ENCODE measurements around the gene SRL. TPM values are rescaled to one million over a fixed set of nuclear protein-coding genes. Genes with fewer than 3 reads are reported as not detected.

The SRL gene
- total RNA-seq, 4 donors from 2014 or later = 0.67 to 1.1 (median 0.84) TPM

DNA sequence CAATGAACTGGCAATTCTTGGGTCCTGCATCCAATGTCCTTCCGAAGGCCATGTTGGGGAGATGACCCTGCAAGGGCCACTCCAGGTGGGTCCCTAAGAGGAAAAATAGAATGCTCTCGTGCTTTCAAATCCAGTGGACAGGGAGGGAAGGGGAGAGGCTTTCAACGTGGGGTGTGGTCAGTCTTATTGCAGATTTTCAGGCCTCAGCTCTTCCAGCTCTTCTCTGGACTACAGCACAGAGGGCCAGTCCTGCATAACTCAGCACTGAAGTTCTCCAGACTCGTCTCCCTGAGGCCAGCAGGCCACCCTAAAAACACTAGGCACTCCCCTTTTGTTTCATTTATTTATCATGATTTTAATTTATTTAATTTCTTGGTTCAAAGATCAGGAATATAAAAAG lies 43.1 kb downstream of the SRL start:
- WGBS, 2 donors = 74 to 77% methylated on average over 4 of the region's 4 CpGs
- no peak for DNase-seq
- Histone ChIP-seq H3K4me1 (peaks cover 0 to 15% of the 10 kb centered on the region in 2 donors), H3K36me3 (no peaks in the 10 kb centered on the region), H3K9me3 (no peaks in the 10 kb centered on the region), H3K4me3 (replicated peaks in 1 of 3) (no peak overlapping the region), H3K27me3 (no peaks in the 10 kb centered on the region), H3K27ac (no peak overlapping the region)
- TF ChIP-seq POLR2A (IDR thresholded peaks at IDR 0.05) = no peak
- TF ChIP-seq, protein P1, sequence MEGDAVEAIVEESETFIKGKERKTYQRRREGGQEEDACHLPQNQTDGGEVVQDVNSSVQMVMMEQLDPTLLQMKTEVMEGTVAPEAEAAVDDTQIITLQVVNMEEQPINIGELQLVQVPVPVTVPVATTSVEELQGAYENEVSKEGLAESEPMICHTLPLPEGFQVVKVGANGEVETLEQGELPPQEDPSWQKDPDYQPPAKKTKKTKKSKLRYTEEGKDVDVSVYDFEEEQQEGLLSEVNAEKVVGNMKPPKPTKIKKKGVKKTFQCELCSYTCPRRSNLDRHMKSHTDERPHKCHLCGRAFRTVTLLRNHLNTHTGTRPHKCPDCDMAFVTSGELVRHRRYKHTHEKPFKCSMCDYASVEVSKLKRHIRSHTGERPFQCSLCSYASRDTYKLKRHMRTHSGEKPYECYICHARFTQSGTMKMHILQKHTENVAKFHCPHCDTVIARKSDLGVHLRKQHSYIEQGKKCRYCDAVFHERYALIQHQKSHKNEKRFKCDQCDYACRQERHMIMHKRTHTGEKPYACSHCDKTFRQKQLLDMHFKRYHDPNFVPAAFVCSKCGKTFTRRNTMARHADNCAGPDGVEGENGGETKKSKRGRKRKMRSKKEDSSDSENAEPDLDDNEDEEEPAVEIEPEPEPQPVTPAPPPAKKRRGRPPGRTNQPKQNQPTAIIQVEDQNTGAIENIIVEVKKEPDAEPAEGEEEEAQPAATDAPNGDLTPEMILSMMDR (IDR thresholded peaks at IDR 0.05) = no peak
- intact Hi-C loops (cut with DNase I) = no loop called here

DNA sequence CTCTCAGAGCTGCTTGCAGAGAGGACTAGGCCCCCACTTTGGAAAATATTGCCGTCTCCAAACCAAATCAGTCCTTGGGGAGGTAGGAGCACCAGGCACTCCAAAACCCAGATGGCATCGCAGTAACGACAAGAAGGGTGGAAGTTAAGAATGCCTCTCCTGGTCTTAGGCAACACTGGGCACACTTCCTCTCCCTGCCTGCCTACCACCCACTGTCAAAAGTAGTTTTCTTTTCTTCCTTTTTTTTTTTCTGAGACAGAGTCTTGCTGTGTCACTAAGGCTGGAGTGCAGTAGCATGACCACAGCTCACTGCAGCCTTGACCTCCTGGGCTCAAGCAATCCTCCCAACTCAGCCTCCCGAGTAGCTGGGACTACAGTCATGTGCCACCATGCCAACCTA lies 47.2 kb downstream of the SRL start:
- intact Hi-C loops (cut with DNase I) = no loop called here
- Histone ChIP-seq H3K9me3 (no peaks in the 10 kb centered on the region), H3K27me3 (no peaks in the 10 kb centered on the region), H3K36me3 (no peaks in the 10 kb centered on the region), H3K4me1 (peaks cover 0 to 6% of the 10 kb centered on the region in 2 donors), H3K27ac (peak overlapping the region in 1 of 3 donors; percentile 54), H3K4me3 (replicated peaks in 1 of 3) (no peak overlapping the region)
- TF ChIP-seq, protein P1 (IDR thresholded peaks at IDR 0.05) = no peak
- no peak for TF ChIP-seq POLR2A (IDR thresholded peaks at IDR 0.05)
- peak; percentile 39 to 53 for DNase-seq
- WGBS, 2 donors = 29 to 34% methylated on average over 4 of the region's 4 CpGs

DNA sequence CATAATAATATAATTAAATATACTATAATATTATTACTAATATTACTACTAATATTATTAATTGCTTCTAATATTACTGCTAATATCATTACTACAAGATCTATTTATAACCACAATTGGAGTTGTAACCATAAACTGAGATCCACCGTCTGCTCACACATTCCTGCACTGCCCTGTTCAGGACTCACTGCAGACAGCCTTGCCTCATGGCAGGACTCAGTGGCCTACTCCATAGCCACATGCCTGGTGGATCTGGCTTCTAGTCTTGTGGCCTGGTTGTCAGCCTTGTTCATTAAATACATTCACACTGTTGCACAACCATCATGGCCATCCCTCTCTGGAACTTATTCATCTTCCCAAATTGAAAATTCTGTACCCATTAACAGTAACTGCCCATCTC lies 48.0 kb downstream of the SRL start:
- TF ChIP-seq, protein P1 (IDR thresholded peaks at IDR 0.05) = no peak
- no peak for TF ChIP-seq POLR2A (IDR thresholded peaks at IDR 0.05)
- intact Hi-C loops (cut with DNase I) = no loop called here
- WGBS, 2 donors = 89 to 96% methylated on average over 1 of the region's 1 CpG
- no peak for DNase-seq
- Histone ChIP-seq H3K27ac (peak overlapping the region in 1 of 3 donors; percentile 54), H3K36me3 (no peaks in the 10 kb centered on the region), H3K4me3 (replicated peaks in 1 of 3) (no peak overlapping the region), H3K27me3 (no peaks in the 10 kb centered on the region), H3K9me3 (no peaks in the 10 kb centered on the region), H3K4me1 (peaks cover 0 to 6% of the 10 kb centered on the region in 2 donors)

DNA sequence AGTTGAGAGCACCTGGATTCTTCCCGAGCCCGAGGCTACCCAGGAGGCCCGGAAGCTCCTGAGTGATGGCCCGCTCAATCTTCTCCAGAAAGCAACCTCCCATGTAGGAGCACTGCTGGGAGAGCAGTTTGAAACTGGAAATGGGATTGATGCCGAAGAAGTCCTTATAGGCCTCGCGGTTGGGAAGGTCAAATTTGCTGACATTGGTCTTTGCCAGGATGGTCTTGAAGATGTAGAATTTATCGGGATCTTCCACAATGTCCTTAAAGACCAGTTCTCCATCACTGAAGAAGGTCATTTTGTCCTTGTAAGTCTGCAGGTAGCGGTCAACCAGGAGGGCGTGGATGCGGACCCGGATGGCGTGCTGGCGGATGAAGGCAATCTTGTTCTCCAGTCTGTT lies 49.7 kb downstream of the SRL start:
- DNase-seq = no peak
- peaks cover 0 to 6% of the 10 kb centered on the region in 2 donors for H3K4me1 ChIP-seq
- H3K4me3 ChIP-seq (replicated peaks in 1 of 3) = no peak overlapping the region
- WGBS, 2 donors = 89 to 93% methylated on average over 14 of the region's 14 CpGs
- TF ChIP-seq POLR2A (IDR thresholded peaks at IDR 0.05) = no peak
- TF ChIP-seq, protein P1 (IDR thresholded peaks at IDR 0.05) = no peak
- no peaks in the 10 kb centered on the region for H3K36me3 ChIP-seq
- no peaks in the 10 kb centered on the region for H3K27me3 ChIP-seq
- no peak overlapping the region for H3K27ac ChIP-seq
- no peaks in the 10 kb centered on the region for H3K9me3 ChIP-seq
- intact Hi-C loops (cut with DNase I) = no loop called here

DNA sequence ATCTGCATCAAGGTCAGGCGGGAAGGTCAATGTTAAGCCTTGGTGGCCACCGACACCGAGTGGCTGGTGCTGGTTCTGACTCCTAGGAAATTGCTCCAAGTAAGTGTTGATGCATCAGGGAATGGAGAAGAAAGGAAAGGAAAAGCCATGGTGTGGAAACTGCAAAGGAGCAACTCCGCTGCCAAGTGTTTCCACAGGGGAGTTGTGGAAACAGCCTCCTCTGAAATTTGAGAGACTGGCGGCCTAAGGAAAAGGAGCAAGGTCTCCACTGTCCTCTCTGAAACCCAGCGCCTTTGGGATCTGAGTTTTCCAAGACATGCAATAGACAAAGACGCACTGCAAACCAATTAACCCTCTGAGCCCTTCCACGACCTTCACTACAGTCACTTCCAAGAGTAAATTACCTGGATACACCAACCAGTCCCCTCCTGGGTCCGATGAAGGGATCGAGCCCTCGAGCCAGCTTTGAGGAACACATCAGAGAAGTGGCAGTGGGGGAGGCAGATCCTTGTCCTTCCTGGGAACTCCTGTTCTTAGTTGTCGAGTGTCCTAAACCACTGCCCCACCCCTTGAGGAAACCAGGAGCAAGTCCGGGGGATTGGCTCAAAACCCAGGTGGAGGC lies 51.1 kb downstream of the SRL start:
- no peaks in the 10 kb centered on the region for H3K27me3 ChIP-seq
- 84 to 85% methylated on average over 13 of the region's 13 CpGs for WGBS, 2 donors
- TF ChIP-seq POLR2A (IDR thresholded peaks at IDR 0.05) = no peak
- TF ChIP-seq, protein P1 (IDR thresholded peaks at IDR 0.05) = no peak
- H3K4me3 ChIP-seq (replicated peaks in 1 of 3) = no peak overlapping the region
- intact Hi-C loops (cut with DNase I) = no loop called here
- no peaks in the 10 kb centered on the region for H3K9me3 ChIP-seq
- no peak overlapping the region for H3K27ac ChIP-seq
- no peak for DNase-seq
- peaks cover 0 to 6% of the 10 kb centered on the region in 2 donors for H3K4me1 ChIP-seq
- H3K36me3 ChIP-seq = no peaks in the 10 kb centered on the region
